CD14-positive monocyte (primary cell): ENCODE measurements around the gene MOK. TPM values are rescaled to one million over a fixed set of nuclear protein-coding genes. Genes with fewer than 3 reads are reported as not detected.

Experiments used
- DNase-seq, 3 donors: peaks; one replicate each; pipeline ENCODE4 v3.0.0-alpha.2; 2011 to 2022
- H2AFZ ChIP-seq: 2 replicates; pipeline ENCODE4 v1.6.0; 2012; ENCODE audit warnings: mild to moderate bottlenecking, low read depth, low read length, inconsistent platforms; ENCODE audit not compliant: insufficient read depth, poor library complexity, severe bottlenecking
- H3K27ac ChIP-seq, 2 donors: 1 replicate in 1 of 2; 2 replicates in 1 of 2; pipeline ENCODE4 v1.5.1; 2012 to 2013; ENCODE audit warnings: low read length in 2 of 2, control low read depth in 1 of 2, inconsistent platforms in 1 of 2, low read depth in 1 of 2, mild to moderate bottlenecking in 1 of 2
- H3K27me3 ChIP-seq, 2 donors: one replicate each; pipeline versions ENCODE4 v1.6.0 to v1.6.1; 2011 to 2013; ENCODE audit warnings: low read length in 2 of 2; ENCODE audit not compliant: control insufficient read depth in 2 of 2, insufficient read depth in 2 of 2
- H3K36me3 ChIP-seq, 2 donors: replicated peaks in 1 of 2; 1 replicate in 1 of 2; 2 replicates in 1 of 2; pipeline versions ENCODE4 v1.5.1 to v1.6.1; 2012 to 2013; ENCODE audit warnings: low read length in 2 of 2, control low read depth in 1 of 2, inconsistent platforms in 1 of 2, mild to moderate bottlenecking in 1 of 2; ENCODE audit not compliant: insufficient read depth in 2 of 2, control insufficient read depth in 1 of 2
- H3K4me1 ChIP-seq, 2 donors: 1 replicate in 1 of 2; 2 replicates in 1 of 2; pipeline versions ENCODE4 v1.5.1 to v1.6.1; 2012 to 2013; ENCODE audit warnings: low read length in 2 of 2, control low read depth in 1 of 2, inconsistent platforms in 1 of 2, mild to moderate bottlenecking in 1 of 2, moderate library complexity in 1 of 2; ENCODE audit not compliant: insufficient read depth in 2 of 2, control insufficient read depth in 1 of 2
- H3K4me2 ChIP-seq: replicated peaks from 2 replicates; pipeline ENCODE3; 2012; ENCODE audit warnings: low read length, moderate library complexity, mild to moderate bottlenecking; ENCODE audit not compliant: poor library complexity, severe bottlenecking; ENCODE audit errors: extremely low read depth
- H3K4me3 ChIP-seq, 3 experiments: fragments of 200-600 bp in 1 of 3; sonication (generic) in 1 of 3; replicated peaks in 1 of 3; 1 replicate in 2 of 3; 2 replicates in 1 of 3; pipeline ENCODE4 v1.5.1; 2011 to 2013; ENCODE audit warnings: low read length in 3 of 3, mild to moderate bottlenecking in 3 of 3, control low read depth in 2 of 3, low read depth in 2 of 3, inconsistent platforms in 1 of 3, moderate library complexity in 1 of 3
- H3K79me2 ChIP-seq: 2 replicates; pipeline ENCODE4 v1.6.0; 2012; ENCODE audit warnings: mild to moderate bottlenecking, control low read depth, inconsistent platforms, low read length, moderate library complexity; ENCODE audit not compliant: insufficient read depth
- H3K9ac ChIP-seq: 2 replicates; pipeline ENCODE4 v1.6.0; 2017; ENCODE audit warnings: low read length, mild to moderate bottlenecking; ENCODE audit not compliant: insufficient read depth, poor library complexity, severe bottlenecking
- H3K9me3 ChIP-seq, 2 donors: replicated peaks in 1 of 2; 1 replicate in 1 of 2; 2 replicates in 1 of 2; pipeline versions ENCODE4 v1.5.1 to v1.6.1; 2012 to 2013; ENCODE audit warnings: low read length in 2 of 2, control low read depth in 1 of 2; ENCODE audit not compliant: control insufficient read depth in 1 of 2, insufficient read depth in 1 of 2
- H4K20me1 ChIP-seq: 2 replicates; pipeline ENCODE4 v1.6.0; 2012; ENCODE audit warnings: mild to moderate bottlenecking, low read length, control low read depth, moderate library complexity; ENCODE audit not compliant: insufficient read depth
- H3K27ac Mint-ChIP-seq, 7 donors: one replicate each; pipeline ENCODE4 v1.8.0; 2020; ENCODE audit warnings: mild to moderate bottlenecking in 7 of 7, mixed read lengths in 7 of 7, moderate library complexity in 6 of 7, inconsistent platforms in 2 of 7
- H3K27me3 Mint-ChIP-seq, 3 donors: one replicate each; pipeline ENCODE4 v1.8.0; 2021 to 2022; ENCODE audit warnings: low read depth in 3 of 3, mild to moderate bottlenecking in 3 of 3, mixed read lengths in 3 of 3, moderate library complexity in 3 of 3, inconsistent platforms in 1 of 3
- H3K36me3 Mint-ChIP-seq, 2 donors: one replicate each; pipeline ENCODE4 v1.8.0; 2020; ENCODE audit warnings: mixed read lengths in 2 of 2, inconsistent platforms in 1 of 2, mild to moderate bottlenecking in 1 of 2
- H3K4me1 Mint-ChIP-seq: one replicate; pipeline ENCODE4 v1.8.0; 2020; ENCODE audit warnings: mild to moderate bottlenecking, mixed read lengths
- H3K4me3 Mint-ChIP-seq, 2 donors: one replicate each; pipeline ENCODE4 v1.8.0; 2020; ENCODE audit warnings: mild to moderate bottlenecking in 2 of 2, mixed read lengths in 2 of 2, moderate library complexity in 1 of 2
- H3K9me3 Mint-ChIP-seq, 7 donors: one replicate each; pipeline ENCODE4 v1.8.0; 2020 to 2022; ENCODE audit warnings: mixed read lengths in 7 of 7, mild to moderate bottlenecking in 6 of 7, moderate library complexity in 6 of 7, inconsistent platforms in 2 of 7
- WGBS: methylation state at CpG from one replicate; pipeline ENCODE4 v1.1.5; 2013; ENCODE audit warnings: missing lambda C conversion rate; ENCODE audit not compliant: insufficient coverage; 5-methylcytosine and 5-hydroxymethylcytosine counted together
- intact Hi-C, 2 donors: fragments of 100-400 bp; cut with micrococcal nuclease; formaldehyde crosslinking; loops; one replicate each; pipeline versions ENCODE4 v1.15.0 to v1.15.1; 2023
- polyA plus RNA-seq, 3 donors: library from polyadenylated mRNA; depleted of rRNA in 1 of 3; unstranded in 2 of 3; stranded (reverse) in 1 of 3; fragments of 300-500 nt in 2 of 3; fragments of >200 nt in 1 of 3; fragmentation: Illumina TruSeq in 2 of 3; gene quantifications; 1 replicate in 2 of 3; 2 replicates in 1 of 3; pipeline ENCODE4 v1.2.3, GENCODE V29; 2012 to 2021
- TF ChIP-seq, protein P1 (sequence below): fragments of 200-600 bp; IDR thresholded peaks from one replicate; pipeline ENCODE4 v1.8.0; 2022; ENCODE audit warnings: antibody characterized with exemption, mild to moderate bottlenecking

MOK gene
- polyA plus RNA-seq, 3 donors: 0.67 to 3.4 (median 1.8) TPM

DNA sequence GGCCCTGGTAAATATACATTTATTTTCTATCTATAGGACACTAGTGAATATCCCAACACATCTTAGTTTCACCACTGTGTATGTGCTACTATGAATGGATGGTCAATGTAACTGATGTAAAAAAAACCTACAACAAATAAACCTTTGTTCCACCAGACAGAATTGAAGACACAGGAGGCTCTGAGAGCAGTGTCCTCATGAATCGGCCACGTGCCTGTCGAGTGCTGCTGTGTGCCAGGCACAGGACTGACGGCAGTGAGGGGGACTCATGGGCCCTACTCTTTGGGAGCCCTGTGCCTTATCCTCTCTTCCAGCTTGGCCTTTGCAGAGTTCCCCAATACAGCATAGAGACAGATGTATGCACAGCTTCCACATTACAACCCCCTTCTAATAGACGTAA is 39.5 kb upstream of the MOK start:
- Histone ChIP-seq H3K9ac (no peak overlapping the region), H2AFZ (no peak overlapping the region), H3K36me3 (peaks cover 66 to 86% of the 10 kb centered on the region in 2 donors), H3K79me2 (no peaks in the 10 kb centered on the region), H3K27me3 (no peaks in the 10 kb centered on the region), H3K4me1 (no peaks in the 10 kb centered on the region), H4K20me1 (no peaks in the 10 kb centered on the region), H3K27ac (no peak overlapping the region), H3K9me3 (no peaks in the 10 kb centered on the region), H3K4me2 (no peak overlapping the region), H3K4me3 (no peak overlapping the region)
- no peak overlapping the region for H3K27ac Mint-ChIP-seq
- H3K4me3 Mint-ChIP-seq: no peak overlapping the region
- DNase-seq: no peak
- TF ChIP-seq, protein P1, sequence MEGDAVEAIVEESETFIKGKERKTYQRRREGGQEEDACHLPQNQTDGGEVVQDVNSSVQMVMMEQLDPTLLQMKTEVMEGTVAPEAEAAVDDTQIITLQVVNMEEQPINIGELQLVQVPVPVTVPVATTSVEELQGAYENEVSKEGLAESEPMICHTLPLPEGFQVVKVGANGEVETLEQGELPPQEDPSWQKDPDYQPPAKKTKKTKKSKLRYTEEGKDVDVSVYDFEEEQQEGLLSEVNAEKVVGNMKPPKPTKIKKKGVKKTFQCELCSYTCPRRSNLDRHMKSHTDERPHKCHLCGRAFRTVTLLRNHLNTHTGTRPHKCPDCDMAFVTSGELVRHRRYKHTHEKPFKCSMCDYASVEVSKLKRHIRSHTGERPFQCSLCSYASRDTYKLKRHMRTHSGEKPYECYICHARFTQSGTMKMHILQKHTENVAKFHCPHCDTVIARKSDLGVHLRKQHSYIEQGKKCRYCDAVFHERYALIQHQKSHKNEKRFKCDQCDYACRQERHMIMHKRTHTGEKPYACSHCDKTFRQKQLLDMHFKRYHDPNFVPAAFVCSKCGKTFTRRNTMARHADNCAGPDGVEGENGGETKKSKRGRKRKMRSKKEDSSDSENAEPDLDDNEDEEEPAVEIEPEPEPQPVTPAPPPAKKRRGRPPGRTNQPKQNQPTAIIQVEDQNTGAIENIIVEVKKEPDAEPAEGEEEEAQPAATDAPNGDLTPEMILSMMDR: no peak
- peaks cover 66 to 81% of the 10 kb centered on the region in 2 donors for H3K36me3 Mint-ChIP-seq
- intact Hi-C loops: no loop called here
- WGBS: 100% methylated on average over 4 of the region's 5 CpGs
- no peaks in the 10 kb centered on the region for H3K4me1 Mint-ChIP-seq
- H3K27me3 Mint-ChIP-seq: peaks cover 0 to 2% (median 0%) of the 10 kb centered on the region in 3 donors
- no peaks in the 10 kb centered on the region for H3K9me3 Mint-ChIP-seq

DNA sequence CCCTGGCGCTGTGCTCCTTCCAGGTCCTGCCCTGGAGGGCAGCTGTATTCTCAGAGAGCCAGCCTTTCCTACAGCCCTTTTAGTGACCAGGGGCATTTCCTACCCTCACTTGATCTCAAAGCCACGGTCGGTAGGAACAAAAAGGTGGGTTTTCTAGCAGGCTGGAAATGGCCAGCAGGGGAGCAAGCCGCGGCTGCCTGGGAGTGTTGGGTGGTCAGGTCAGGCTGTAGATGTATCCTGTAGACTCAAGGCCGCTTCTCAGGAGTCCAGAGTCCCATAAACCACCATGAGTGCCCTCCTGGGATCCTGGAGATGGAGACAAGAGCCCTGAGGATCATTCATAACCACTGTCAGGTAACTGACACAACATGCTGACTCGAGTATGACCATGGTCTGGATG is 39.1 kb upstream of the MOK start:
- H3K4me3 ChIP-seq: no peak overlapping the region
- Mint-ChIP-seq H3K9me3 (peaks cover 0 to 2% (median 0%) of the 10 kb centered on the region in 7 donors), H3K27ac (no peak overlapping the region), H3K4me3 (no peak overlapping the region), H3K4me1 (no peaks in the 10 kb centered on the region), H3K27me3 (peaks cover 0 to 2% (median 0%) of the 10 kb centered on the region in 3 donors), H3K36me3 (peaks cover 64 to 82% of the 10 kb centered on the region in 2 donors)
- no peak overlapping the region for H3K27ac ChIP-seq
- no peaks in the 10 kb centered on the region for H3K9me3 ChIP-seq
- no peaks in the 10 kb centered on the region for H3K4me1 ChIP-seq
- H3K79me2 ChIP-seq: no peaks in the 10 kb centered on the region
- H3K9ac ChIP-seq: no peak overlapping the region
- peaks cover 64 to 86% of the 10 kb centered on the region in 2 donors for H3K36me3 ChIP-seq
- H3K27me3 ChIP-seq: no peaks in the 10 kb centered on the region
- H3K4me2 ChIP-seq: no peak overlapping the region
- TF ChIP-seq, protein P1: no peak
- intact Hi-C loops: no loop called here
- H4K20me1 ChIP-seq: no peaks in the 10 kb centered on the region
- DNase-seq: no peak
- H2AFZ ChIP-seq: no peak overlapping the region
- WGBS: 100% methylated on average over 2 of the region's 7 CpGs
